PC-3 (cell line): ENCODE data around the gene SFSWAP. TPM values are rescaled to one million over a fixed set of nuclear protein-coding genes. Genes with fewer than 3 reads are reported as not detected.

Experiments used
- ATAC-seq: fragments of 200-7000 bp; cut with Tn5 transposase; 2 replicates; pipeline ENCODE4 v1.9.1; 2020; ENCODE audit warnings: mild to moderate bottlenecking, moderate library complexity
- BruUV-seq: library from RNA; stranded (reverse); fragments of 400-500 nt; replicated peaks from 2 replicates; lab custom pipeline; 2021; lab: Mats Ljungman, UMichigan
- CTCF ChIA-PET: fragments of 300-600 bp; sonication (Branson Sonifier 250); formaldehyde crosslinking; loops from one replicate; lab custom pipeline; 2022; ENCODE audit warnings: antibody characterized with exemption; lab: Charles Lee
- POLR2A ChIA-PET: fragments of 300-600 bp; sonication (Branson Sonifier 250); formaldehyde crosslinking; loops from one replicate; lab custom pipeline; 2022; ENCODE audit warnings: antibody characterized with exemption; ENCODE audit not compliant: unreplicated experiment; lab: Charles Lee
- DNase-seq: peaks from one replicate; pipeline ENCODE4 v3.0.0-alpha.2; 2015
- H2AFZ ChIP-seq: fragments of 300-600 bp; sonication (generic); 2 replicates; pipeline ENCODE4 v1.6.0; 2016; ENCODE audit warnings: antibody characterized with exemption, low read length
- H3F3A ChIP-seq: fragments of 300-600 bp; sonication (generic); one replicate; pipeline ENCODE4 v1.6.0; 2017; ENCODE audit warnings: antibody characterized with exemption, low read length, control low read depth, mild to moderate bottlenecking; ENCODE audit not compliant: unreplicated experiment
- H3K27ac ChIP-seq: fragments of 300-600 bp; sonication (generic); 2 replicates; pipeline ENCODE4 v1.5.1; 2016; ENCODE audit warnings: mild to moderate bottlenecking, low read length
- H3K27me3 ChIP-seq: fragments of 300-600 bp; sonication (generic); 2 replicates; pipeline ENCODE4 v1.6.1; 2016; ENCODE audit warnings: low read length, mixed read lengths
- H3K36me3 ChIP-seq: fragments of 300-600 bp; sonication (generic); 2 replicates; pipeline ENCODE4 v1.6.1; 2016; ENCODE audit warnings: low read depth, mixed run types, low read length, mixed read lengths
- H3K4me1 ChIP-seq: fragments of 300-600 bp; sonication (generic); 2 replicates; pipeline ENCODE4 v1.5.1; 2016; ENCODE audit warnings: low read length; ENCODE audit not compliant: insufficient read depth
- H3K4me2 ChIP-seq: fragments of 300-600 bp; sonication (generic); 2 replicates; pipeline ENCODE4 v1.6.0; 2016; ENCODE audit warnings: low read length
- H3K4me3 ChIP-seq: fragments of 300-600 bp; sonication (generic); 2 replicates; pipeline ENCODE4 v1.5.1; 2016; ENCODE audit warnings: mild to moderate bottlenecking, low read length, mixed read lengths
- H3K79me2 ChIP-seq: fragments of 300-600 bp; sonication (generic); 2 replicates; pipeline ENCODE4 v1.6.1; 2017; ENCODE audit warnings: low read length, mixed read lengths
- H3K9ac ChIP-seq: fragments of 300-600 bp; sonication (generic); 2 replicates; pipeline ENCODE4 v1.6.0; 2016; ENCODE audit warnings: mild to moderate bottlenecking, low read length
- H3K9me2 ChIP-seq: fragments of 300-600 bp; sonication (generic); replicated peaks from 2 replicates; pipeline ENCODE4 v1.6.1; 2016; ENCODE audit warnings: mixed run types, low read length, mixed read lengths
- H3K9me3 ChIP-seq: fragments of 300-600 bp; sonication (generic); 2 replicates; pipeline ENCODE4 v1.6.1; 2016; ENCODE audit warnings: low read length, mixed read lengths
- H4K20me1 ChIP-seq: fragments of 300-600 bp; sonication (generic); 2 replicates; pipeline ENCODE4 v1.6.1; 2016; ENCODE audit warnings: low read length, mixed read lengths
- EZH2 ChIP-seq: fragments of 300-600 bp; sonication (generic); IDR thresholded peaks from one replicate; pipeline ENCODE4 v1.6.1; 2017; ENCODE audit warnings: antibody characterized with exemption, mild to moderate bottlenecking, low read length; ENCODE audit not compliant: unreplicated experiment
- EZH2phosphoT487 ChIP-seq: fragments of 300-600 bp; sonication (generic); IDR thresholded peaks from 2 replicates; pipeline ENCODE4 v1.6.1; 2018; ENCODE audit warnings: mild to moderate bottlenecking, antibody characterized with exemption, low read length, borderline replicate concordance
- intact Hi-C: fragments of 100-400 bp; cut with micrococcal nuclease; formaldehyde crosslinking; loops from 2 replicates; pipeline ENCODE4 v1.9.0; 2023
- total RNA-seq: library from RNA; depleted of rRNA; stranded (reverse); fragments of >200 nt; gene quantifications from 2 replicates; pipeline ENCODE4 v1.2.3, GENCODE V29; 2014
- TF ChIP-seq, protein P1 (sequence below): fragments of 300-600 bp; sonication (generic); conservative IDR thresholded peaks from 2 replicates; pipeline ENCODE4 v1.5.1; 2017; ENCODE audit warnings: antibody characterized with exemption, low read depth, mild to moderate bottlenecking, low read length

The SFSWAP gene
- total RNA-seq, 1 experiment from 2014 or later: 57.5 TPM

DNA sequence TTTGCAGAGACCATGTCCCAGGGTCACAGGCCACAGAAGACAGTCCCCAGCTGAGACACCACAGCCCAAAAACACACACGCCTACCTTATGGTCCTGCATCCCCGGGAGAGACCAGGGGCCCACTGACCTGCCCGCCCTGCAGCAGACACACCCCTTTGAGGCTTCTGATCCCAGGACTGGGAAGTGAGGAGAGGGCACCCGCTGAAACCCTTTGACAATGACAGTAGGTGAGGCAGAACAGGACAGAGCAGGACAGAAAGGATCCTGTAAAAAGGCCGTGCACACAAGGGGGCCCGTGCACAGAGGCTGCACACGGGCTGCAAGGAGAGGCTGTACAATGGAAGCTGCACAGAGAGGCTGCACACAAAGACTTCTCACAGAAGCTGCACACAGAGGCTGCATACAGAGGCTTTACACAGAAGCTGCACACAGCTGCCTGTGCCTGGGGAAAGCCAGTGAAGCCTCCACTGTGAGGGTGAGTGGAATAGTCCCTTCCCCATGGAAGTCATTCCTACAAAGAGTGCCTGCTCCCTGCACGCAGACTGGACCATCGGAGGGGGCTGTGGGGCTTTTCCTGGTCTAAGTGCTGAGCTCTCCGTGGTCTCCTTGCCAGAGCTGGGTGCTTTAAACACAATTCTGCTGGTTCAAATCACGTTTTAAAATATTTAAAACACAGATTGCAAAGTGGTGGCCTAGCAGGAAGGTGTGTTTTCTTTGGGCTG, 16.6 kb upstream of the SFSWAP start:
- H3K9ac ChIP-seq: no peak overlapping the region
- no peaks in the 10 kb centered on the region for H4K20me1 ChIP-seq
- no peaks in the 10 kb centered on the region for H3K9me2 ChIP-seq
- no peak overlapping the region for H3K4me3 ChIP-seq
- intact Hi-C loops: no loop called here
- BruUV-seq: no TSS peak
- no peak overlapping the region for H3K27ac ChIP-seq
- POLR2A ChIA-PET: no interaction called here
- H3K4me2 ChIP-seq: no peak overlapping the region
- peaks cover 56% of the 10 kb centered on the region for H3K27me3 ChIP-seq
- no peaks in the 10 kb centered on the region for H3F3A ChIP-seq
- no peaks in the 10 kb centered on the region for H3K79me2 ChIP-seq
- TF ChIP-seq EZH2phosphoT487 (no peak), EZH2 (no peak)
- TF ChIP-seq, protein P1, sequence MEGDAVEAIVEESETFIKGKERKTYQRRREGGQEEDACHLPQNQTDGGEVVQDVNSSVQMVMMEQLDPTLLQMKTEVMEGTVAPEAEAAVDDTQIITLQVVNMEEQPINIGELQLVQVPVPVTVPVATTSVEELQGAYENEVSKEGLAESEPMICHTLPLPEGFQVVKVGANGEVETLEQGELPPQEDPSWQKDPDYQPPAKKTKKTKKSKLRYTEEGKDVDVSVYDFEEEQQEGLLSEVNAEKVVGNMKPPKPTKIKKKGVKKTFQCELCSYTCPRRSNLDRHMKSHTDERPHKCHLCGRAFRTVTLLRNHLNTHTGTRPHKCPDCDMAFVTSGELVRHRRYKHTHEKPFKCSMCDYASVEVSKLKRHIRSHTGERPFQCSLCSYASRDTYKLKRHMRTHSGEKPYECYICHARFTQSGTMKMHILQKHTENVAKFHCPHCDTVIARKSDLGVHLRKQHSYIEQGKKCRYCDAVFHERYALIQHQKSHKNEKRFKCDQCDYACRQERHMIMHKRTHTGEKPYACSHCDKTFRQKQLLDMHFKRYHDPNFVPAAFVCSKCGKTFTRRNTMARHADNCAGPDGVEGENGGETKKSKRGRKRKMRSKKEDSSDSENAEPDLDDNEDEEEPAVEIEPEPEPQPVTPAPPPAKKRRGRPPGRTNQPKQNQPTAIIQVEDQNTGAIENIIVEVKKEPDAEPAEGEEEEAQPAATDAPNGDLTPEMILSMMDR: no peak
- CTCF ChIA-PET: interaction anchor here (0.6 kb wide), 1 partner anchor 85 kb away, joined by 7 read pairs; no protein-coding TSS in a partner anchor
- DNase-seq (no peak), ATAC-seq (no peak)
- H3K9me3 ChIP-seq: no peaks in the 10 kb centered on the region
- no peaks in the 10 kb centered on the region for H3K36me3 ChIP-seq
- peaks cover 4% of the 10 kb centered on the region for H3K4me1 ChIP-seq
- H2AFZ ChIP-seq: no peak overlapping the region

DNA sequence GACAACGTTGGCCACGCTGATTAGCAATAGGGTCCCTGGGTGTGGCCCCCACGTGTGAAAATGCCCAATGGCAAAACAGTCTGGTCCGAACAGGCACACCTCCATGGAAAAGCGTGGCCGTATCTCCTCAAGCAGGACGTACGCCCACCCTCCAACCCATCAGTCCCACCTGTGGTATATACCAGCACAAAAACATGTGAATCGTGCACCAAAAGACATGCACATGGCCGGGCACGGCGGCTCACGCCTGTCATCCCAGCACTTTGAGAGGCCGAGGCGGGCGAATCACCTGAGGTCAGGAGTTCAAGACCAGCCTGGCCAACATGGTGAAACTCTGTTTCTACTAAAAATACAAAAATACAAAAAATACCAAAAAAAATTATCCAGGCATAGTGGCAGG, 14.9 kb upstream of the SFSWAP start:
- no peak overlapping the region for H3K4me3 ChIP-seq
- no peak overlapping the region for H3K9ac ChIP-seq
- no peak overlapping the region for H3K4me2 ChIP-seq
- BruUV-seq: no TSS peak
- POLR2A ChIA-PET: no interaction called here
- no peaks in the 10 kb centered on the region for H4K20me1 ChIP-seq
- no peaks in the 10 kb centered on the region for H3K79me2 ChIP-seq
- H3K36me3 ChIP-seq: no peaks in the 10 kb centered on the region
- DNase-seq: no peak
- H3K9me3 ChIP-seq: no peaks in the 10 kb centered on the region
- H2AFZ ChIP-seq: no peak overlapping the region
- no peak overlapping the region for H3K27ac ChIP-seq
- H3K27me3 ChIP-seq: peaks cover 39% of the 10 kb centered on the region
- no peaks in the 10 kb centered on the region for H3K9me2 ChIP-seq
- H3F3A ChIP-seq: no peaks in the 10 kb centered on the region
- peaks cover 10% of the 10 kb centered on the region for H3K4me1 ChIP-seq
- ATAC-seq: no peak
- intact Hi-C loops: no loop called here
- CTCF ChIA-PET: no interaction called here
- no peak for TF ChIP-seq EZH2phosphoT487
- TF ChIP-seq, protein P1: no peak
- no peak for TF ChIP-seq EZH2

DNA sequence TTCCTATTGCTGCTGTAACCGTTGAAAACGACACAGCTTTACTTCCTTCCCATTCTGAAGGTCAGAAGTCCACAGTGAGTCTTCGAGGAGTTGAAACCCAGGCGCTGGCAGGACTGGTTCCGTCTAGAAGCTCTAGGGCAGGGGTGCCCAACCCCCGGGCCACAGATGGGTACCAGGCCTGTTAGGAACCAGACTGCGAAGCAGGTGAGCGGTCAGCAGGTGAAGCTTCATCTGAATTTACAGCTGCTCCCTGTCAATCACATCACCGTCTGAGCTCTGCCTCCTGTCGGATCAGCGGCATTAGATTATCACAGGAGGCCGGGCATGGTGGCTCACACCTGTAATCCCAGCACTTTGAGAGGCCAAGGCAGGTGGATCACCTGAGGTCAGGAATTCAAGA, 12.6 kb upstream of the SFSWAP start:
- DNase-seq (no peak), ATAC-seq (no peak)
- H3K4me1 ChIP-seq: peaks cover 10% of the 10 kb centered on the region
- H3K9me3 ChIP-seq: no peaks in the 10 kb centered on the region
- H3K27me3 ChIP-seq: peaks cover 17% of the 10 kb centered on the region; the same call in 1 of the 2 replicates
- intact Hi-C loops: no loop called here
- H3K4me2 ChIP-seq: no peak overlapping the region
- no peaks in the 10 kb centered on the region for H3F3A ChIP-seq
- no TSS peak for BruUV-seq
- no peak overlapping the region for H2AFZ ChIP-seq
- H3K79me2 ChIP-seq: no peaks in the 10 kb centered on the region
- TF ChIP-seq EZH2 (no peak), EZH2phosphoT487 (no peak)
- TF ChIP-seq, protein P1: no peak
- no peaks in the 10 kb centered on the region for H3K9me2 ChIP-seq
- no peak overlapping the region for H3K9ac ChIP-seq
- H3K4me3 ChIP-seq: no peak overlapping the region
- ChIA-PET CTCF (no interaction called here), POLR2A (no interaction called here)
- H3K27ac ChIP-seq: no peak overlapping the region
- no peaks in the 10 kb centered on the region for H3K36me3 ChIP-seq
- H4K20me1 ChIP-seq: no peaks in the 10 kb centered on the region
